Suprapubic skin (tissue), 4 donors: ENCODE results near the gene SCUBE1.

Experiments
- EP300 ChIP-seq: sonication (generic); formaldehyde crosslinking; IDR thresholded peaks from one replicate; pipeline ENCODE4 v1.6.1; 2017; ENCODE audit warnings: antibody characterized with exemption
- POLR2A ChIP-seq, 2 donors: fragments of 450-650 bp; IDR thresholded peaks; one replicate each; pipeline ENCODE4 v1.6.1; 2017; ENCODE audit warnings: antibody characterized with exemption in 2 of 2, mild to moderate bottlenecking in 2 of 2, moderate library complexity in 2 of 2
- POLR2AphosphoS5 ChIP-seq, 3 donors: sonication (generic); formaldehyde crosslinking; IDR thresholded peaks; one replicate each; pipeline ENCODE4 v1.6.1; 2017; ENCODE audit warnings: antibody characterized with exemption in 3 of 3
- TF ChIP-seq, protein P1 (sequence below), 2 donors: fragments of 200-600 bp in 1 of 2; fragments of 450-650 bp in 1 of 2; sonication (generic) in 1 of 2; IDR thresholded peaks; one replicate each; pipeline ENCODE4 v1.5.1; 2016 to 2019; ENCODE audit warnings: antibody characterized with exemption in 2 of 2, mild to moderate bottlenecking in 1 of 2, moderate library complexity in 1 of 2

DNA sequence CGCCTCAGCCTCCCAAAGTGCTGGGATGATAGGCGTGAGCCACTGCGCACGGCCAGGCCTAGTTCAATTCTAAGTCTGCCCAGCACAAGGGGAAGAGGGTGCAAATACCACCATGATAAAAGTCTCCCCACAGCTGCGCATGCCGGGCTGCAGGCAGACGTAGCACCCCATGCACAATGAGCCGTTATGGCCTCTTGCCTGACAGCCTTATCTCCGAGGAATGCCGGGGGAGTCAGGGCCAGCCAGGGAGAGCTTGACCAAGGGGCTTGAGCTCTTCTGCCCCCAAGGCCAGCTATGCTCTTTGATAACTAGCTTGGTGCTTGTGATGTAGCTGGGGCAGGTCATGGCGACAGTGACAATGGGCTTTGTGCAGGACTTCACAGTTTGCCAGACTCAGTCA, 13.7 kb upstream of the SCUBE1 start:
- TF ChIP-seq POLR2AphosphoS5 (IDR thresholded peaks at IDR 0.05) (no peak), POLR2A (IDR thresholded peaks at IDR 0.05) (no peak), EP300 (no peak)
- TF ChIP-seq, protein P1, sequence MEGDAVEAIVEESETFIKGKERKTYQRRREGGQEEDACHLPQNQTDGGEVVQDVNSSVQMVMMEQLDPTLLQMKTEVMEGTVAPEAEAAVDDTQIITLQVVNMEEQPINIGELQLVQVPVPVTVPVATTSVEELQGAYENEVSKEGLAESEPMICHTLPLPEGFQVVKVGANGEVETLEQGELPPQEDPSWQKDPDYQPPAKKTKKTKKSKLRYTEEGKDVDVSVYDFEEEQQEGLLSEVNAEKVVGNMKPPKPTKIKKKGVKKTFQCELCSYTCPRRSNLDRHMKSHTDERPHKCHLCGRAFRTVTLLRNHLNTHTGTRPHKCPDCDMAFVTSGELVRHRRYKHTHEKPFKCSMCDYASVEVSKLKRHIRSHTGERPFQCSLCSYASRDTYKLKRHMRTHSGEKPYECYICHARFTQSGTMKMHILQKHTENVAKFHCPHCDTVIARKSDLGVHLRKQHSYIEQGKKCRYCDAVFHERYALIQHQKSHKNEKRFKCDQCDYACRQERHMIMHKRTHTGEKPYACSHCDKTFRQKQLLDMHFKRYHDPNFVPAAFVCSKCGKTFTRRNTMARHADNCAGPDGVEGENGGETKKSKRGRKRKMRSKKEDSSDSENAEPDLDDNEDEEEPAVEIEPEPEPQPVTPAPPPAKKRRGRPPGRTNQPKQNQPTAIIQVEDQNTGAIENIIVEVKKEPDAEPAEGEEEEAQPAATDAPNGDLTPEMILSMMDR (IDR thresholded peaks at IDR 0.05), result no peak
